Epithelial cell of prostate (primary cell): Measurements from ENCODE around the gene NAP1L4.

Experiments
- DNase-seq: peaks from one replicate; pipeline ENCODE4 v3.0.0-alpha.2; 2011; ENCODE audit warnings: low read depth, low spot score
- H3K27ac ChIP-seq: fragments of 450-650 bp; 2 replicates; pipeline ENCODE4 v1.5.1; 2017; ENCODE audit warnings: mild to moderate bottlenecking

Gene NAP1L4

DNA sequence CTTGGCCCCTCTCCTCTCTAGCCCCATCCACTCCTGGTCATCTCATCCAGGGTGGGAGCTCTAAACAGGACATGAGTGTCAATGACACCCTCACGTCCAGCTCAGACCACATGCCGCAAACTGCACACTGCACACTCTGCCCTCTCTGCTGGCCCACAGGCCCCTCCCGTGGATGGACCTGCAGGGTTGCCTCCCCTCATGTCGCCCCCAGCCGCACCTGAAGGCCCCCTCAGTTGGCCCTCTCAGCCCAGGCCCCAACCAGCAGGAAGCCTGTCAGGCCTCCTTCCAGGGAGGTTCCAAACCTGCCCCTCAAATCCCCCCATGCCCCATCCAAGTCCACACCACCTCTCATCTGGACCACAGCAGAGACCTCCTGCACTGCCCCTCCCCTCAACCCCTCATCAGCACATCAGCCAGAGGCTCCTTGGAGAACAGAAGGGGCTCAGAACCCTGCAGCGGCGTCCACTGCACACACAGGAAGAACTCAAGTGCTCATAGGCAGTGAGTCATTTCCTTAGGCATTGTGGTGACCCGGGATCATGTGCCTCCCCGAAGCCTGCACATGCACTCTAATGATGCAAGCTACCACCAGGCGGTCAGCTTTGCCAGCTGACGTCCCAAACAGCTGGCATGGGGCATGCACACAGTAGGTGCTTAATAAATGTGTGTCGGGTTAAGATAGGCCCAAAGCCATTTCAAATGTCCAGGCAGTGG lies 93.6 kb downstream of the NAP1L4 start:
- peak; percentile 53 for DNase-seq
- peak overlapping the region; percentile 94 for H3K27ac ChIP-seq

DNA sequence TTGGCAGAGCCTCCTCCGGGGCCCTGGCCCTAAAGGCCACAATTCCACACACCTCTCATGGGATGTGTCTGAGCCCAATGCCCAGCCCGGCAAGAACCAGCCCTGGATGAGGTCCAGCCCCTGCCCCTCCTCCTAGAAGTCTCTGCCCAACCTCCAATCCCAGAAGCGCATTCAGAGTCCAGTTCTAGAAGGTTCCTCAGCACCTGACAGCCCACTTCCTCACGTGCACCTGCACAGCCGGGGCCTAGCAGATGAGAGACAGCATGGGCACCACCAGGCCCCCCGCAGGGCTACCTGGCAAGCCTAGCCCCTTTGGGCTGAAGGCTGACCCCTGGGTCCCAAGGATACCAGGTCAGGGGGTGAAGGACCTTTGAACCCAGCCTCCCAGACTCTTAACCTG lies 95.1 kb downstream of the NAP1L4 start:
- H3K27ac ChIP-seq, result no peak overlapping the region
- DNase-seq, result no peak

DNA sequence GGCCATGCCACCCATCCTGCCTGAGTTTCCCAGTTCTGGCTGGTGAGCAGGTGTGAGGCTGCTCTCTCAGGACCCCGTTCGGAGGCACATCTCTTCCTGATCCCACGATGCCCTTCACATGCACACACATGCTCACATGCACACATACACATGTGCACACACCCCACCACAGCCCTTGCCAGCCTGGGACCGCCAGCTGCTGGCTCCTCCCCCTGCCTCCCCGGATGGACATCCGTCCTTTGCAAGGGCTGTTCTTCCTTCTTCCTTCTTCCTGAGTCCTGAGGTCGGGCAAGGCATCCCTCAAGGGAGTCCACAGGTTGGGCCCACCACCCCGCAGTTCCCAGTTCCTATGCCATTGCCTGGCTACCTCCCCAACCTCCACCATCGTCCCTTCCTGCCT lies 96.1 kb downstream of the NAP1L4 start:
- DNase-seq, result no peak
- no peak overlapping the region for H3K27ac ChIP-seq
